Neuron (in vitro differentiated cells): ENCODE measurements around the gene SGO2.
"Not testable (repeated sequence)": the region's sequence is repeated elsewhere in the genome, so short reads cannot be mapped to it uniquely, and the experiment has no call there.

Experiments used
- H2AFZ ChIP-seq: one replicate; pipeline ENCODE4 v1.6.1; 2013; ENCODE audit warnings: low read depth, mild to moderate bottlenecking, inconsistent platforms, low read length, moderate library complexity
- H3K27me3 ChIP-seq: one replicate; pipeline ENCODE4 v1.6.1; 2013; ENCODE audit warnings: low read length; ENCODE audit not compliant: insufficient read depth
- H3K36me3 ChIP-seq: one replicate; pipeline ENCODE4 v1.6.1; 2013; ENCODE audit warnings: low read length; ENCODE audit not compliant: insufficient read depth
- H3K4me1 ChIP-seq: one replicate; pipeline ENCODE4 v1.6.1; 2013; ENCODE audit warnings: low read length; ENCODE audit not compliant: insufficient read depth
- H3K4me3 ChIP-seq: 2 replicates; pipeline ENCODE4 v1.5.1; 2013; ENCODE audit warnings: mild to moderate bottlenecking, low read length, moderate library complexity
- H3K9me3 ChIP-seq: one replicate; pipeline ENCODE4 v1.6.1; 2013; ENCODE audit warnings: low read length

The SGO2 gene

GRCh38 chr2:200533754-200534153 lies 7.7 kb downstream of the SGO2 start:
- Histone ChIP-seq H3K4me1 (no peaks in the 10 kb centered on the region), H3K36me3 (peaks cover 30% of the 10 kb centered on the region), H2AFZ (no peak overlapping the region), H3K9me3 (no peaks in the 10 kb centered on the region), H3K4me3 (no peak overlapping the region), H3K27me3 (no peaks in the 10 kb centered on the region)

GRCh38 chr2:200534572-200534971 lies 8.6 kb downstream of the SGO2 start:
- Histone ChIP-seq H3K4me1 (no peaks in the 10 kb centered on the region), H2AFZ (no peak overlapping the region), H3K27me3 (no peaks in the 10 kb centered on the region), H3K4me3 (no peak overlapping the region), H3K36me3 (peaks cover 30% of the 10 kb centered on the region), H3K9me3 (no peaks in the 10 kb centered on the region)

- peaks cover 48% of the 10 kb centered on the region for H3K36me3 ChIP-seq
- no peak overlapping the region for H3K4me3 ChIP-seq
- H3K27me3 ChIP-seq, result no peaks in the 10 kb centered on the region
- no peaks in the 10 kb centered on the region for H3K4me1 ChIP-seq
- peaks cover 6% of the 10 kb centered on the region for H3K9me3 ChIP-seq
- no peak overlapping the region for H2AFZ ChIP-seq
These were observed 12.1 kb downstream of the SGO2 start for GRCh38 chr2:200538139-200538538.

- Histone ChIP-seq H3K4me1 (no peaks in the 10 kb centered on the region), H2AFZ (no peak overlapping the region), H3K4me3 (no peak overlapping the region), H3K36me3 (peaks cover 44% of the 10 kb centered on the region), H3K27me3 (no peaks in the 10 kb centered on the region), H3K9me3 (peaks cover 8% of the 10 kb centered on the region)
These were observed 14.8 kb downstream of the SGO2 start for GRCh38 chr2:200540793-200541192.

- not testable (repeated sequence) for H3K27me3 ChIP-seq, H3K9me3 ChIP-seq, H3K4me3 ChIP-seq, H2AFZ ChIP-seq, H3K4me1 ChIP-seq, H3K36me3 ChIP-seq
These were observed 40.6 kb downstream of the SGO2 start for GRCh38 chr2:200566596-200566995.

- Histone ChIP-seq H3K9me3 (peaks cover 5% of the 10 kb centered on the region), H2AFZ (no peak overlapping the region), H3K36me3 (peaks cover 11% of the 10 kb centered on the region), H3K4me1 (no peaks in the 10 kb centered on the region), H3K27me3 (no peaks in the 10 kb centered on the region), H3K4me3 (no peak overlapping the region)
These were observed 41.9 kb downstream of the SGO2 start for GRCh38 chr2:200567932-200568331.

- Histone ChIP-seq H3K4me1 (no peaks in the 10 kb centered on the region), H3K4me3 (no peak overlapping the region), H3K27me3 (no peaks in the 10 kb centered on the region), H2AFZ (no peak overlapping the region), H3K9me3 (no peaks in the 10 kb centered on the region), H3K36me3 (peaks cover 18% of the 10 kb centered on the region)
These were observed 50.0 kb downstream of the SGO2 start for GRCh38 chr2:200575957-200576356.

GRCh38 chr2:200577027-200577426 lies 51.0 kb downstream of the SGO2 start:
- Histone ChIP-seq H3K4me1 (no peaks in the 10 kb centered on the region), H3K27me3 (no peaks in the 10 kb centered on the region), H3K4me3 (no peak overlapping the region), H2AFZ (no peak overlapping the region), H3K9me3 (no peaks in the 10 kb centered on the region), H3K36me3 (peaks cover 11% of the 10 kb centered on the region)

- Histone ChIP-seq H3K9me3 (no peaks in the 10 kb centered on the region), H3K36me3 (peaks cover 9% of the 10 kb centered on the region), H3K4me1 (no peaks in the 10 kb centered on the region), H2AFZ (no peak overlapping the region), H3K27me3 (no peaks in the 10 kb centered on the region), H3K4me3 (no peak overlapping the region)
These were observed 52.8 kb downstream of the SGO2 start for GRCh38 chr2:200578778-200579177.

- no peaks in the 10 kb centered on the region for H3K4me1 ChIP-seq
- H2AFZ ChIP-seq, result no peak overlapping the region
- H3K27me3 ChIP-seq, result no peaks in the 10 kb centered on the region
- H3K4me3 ChIP-seq, result no peak overlapping the region
- H3K9me3 ChIP-seq, result no peaks in the 10 kb centered on the region
- peaks cover 4% of the 10 kb centered on the region for H3K36me3 ChIP-seq
These were observed 58.6 kb downstream of the SGO2 start for GRCh38 chr2:200584639-200585038.

GRCh38 chr2:200585340-200585729 lies 59.3 kb downstream of the SGO2 start:
- no peaks in the 10 kb centered on the region for H3K9me3 ChIP-seq
- H3K36me3 ChIP-seq, result peaks cover 4% of the 10 kb centered on the region
- no peaks in the 10 kb centered on the region for H3K4me1 ChIP-seq
- H2AFZ ChIP-seq, result no peak overlapping the region
- no peak overlapping the region for H3K4me3 ChIP-seq
- H3K27me3 ChIP-seq, result no peaks in the 10 kb centered on the region

GRCh38 chr2:200585730-200586643 lies 60.0 kb downstream of the SGO2 start, which contains the start of gene AOX1:
Gene AOX1 (plus strand): TSS chr2:200586014. CDS start chr2:200586109, 95 bp downstream.
- no peaks in the 10 kb centered on the region for H3K9me3 ChIP-seq
- no peak within 1 kb of the TSS for H3K4me3 ChIP-seq
- no peak within 1 kb of the TSS for H2AFZ ChIP-seq
- no peaks in the 10 kb centered on the region for H3K4me1 ChIP-seq
- H3K36me3 ChIP-seq, result no peaks in the 10 kb centered on the region
- H3K27me3 ChIP-seq, result no peaks in the 10 kb centered on the region

GRCh38 chr2:200586644-200586975 lies 60.6 kb downstream of the SGO2 start:
- no peak overlapping the region for H3K4me3 ChIP-seq
- H2AFZ ChIP-seq, result no peak overlapping the region
- no peaks in the 10 kb centered on the region for H3K27me3 ChIP-seq
- no peaks in the 10 kb centered on the region for H3K9me3 ChIP-seq
- no peaks in the 10 kb centered on the region for H3K4me1 ChIP-seq
- no peaks in the 10 kb centered on the region for H3K36me3 ChIP-seq
